CD8-positive, alpha-beta memory T cell (primary cell): ENCODE data around the gene ATP2B3. TPM values are rescaled to one million over a fixed set of nuclear protein-coding genes. Genes with fewer than 3 reads are reported as not detected.

Experiments used
- CTCF ChIA-PET: fragments of 350-600 bp; sonication (Branson Sonifier 250); formaldehyde crosslinking; loops from one replicate; lab custom pipeline; 2021; ENCODE audit warnings: antibody characterized with exemption; lab: Charles Lee
- POLR2A ChIA-PET: fragments of 350-600 bp; sonication (Branson Sonifier 250); formaldehyde crosslinking; loops from one replicate; lab custom pipeline; 2021; ENCODE audit warnings: antibody characterized with exemption; lab: Charles Lee
- DNase-seq, 5 donors: peaks; one replicate each; pipeline versions ENCODE4 v3.0.0 to v3.0.0-alpha.2; 2020 to 2022; ENCODE audit warnings: mixed read lengths in 1 of 5
- H3K27ac ChIP-seq: one replicate; pipeline ENCODE4 v1.7.0; 2013; ENCODE audit warnings: low read depth, mild to moderate bottlenecking, low read length, moderate library complexity
- H3K27me3 ChIP-seq: 2 replicates; pipeline ENCODE4 v1.7.0; 2013; ENCODE audit warnings: low read length, mild to moderate bottlenecking; ENCODE audit not compliant: insufficient read depth, poor library complexity, severe bottlenecking
- H3K36me3 ChIP-seq: 2 replicates; pipeline ENCODE4 v1.7.0; 2013; ENCODE audit warnings: mild to moderate bottlenecking, low read length, moderate library complexity; ENCODE audit not compliant: insufficient read depth
- H3K4me1 ChIP-seq: 2 replicates; pipeline ENCODE4 v1.7.0; 2013; ENCODE audit warnings: mild to moderate bottlenecking, low read length, moderate library complexity; ENCODE audit not compliant: insufficient read depth
- H3K4me3 ChIP-seq: 2 replicates; pipeline ENCODE4 v1.7.0; 2013; ENCODE audit warnings: mild to moderate bottlenecking, low read length
- H3K9me3 ChIP-seq: 2 replicates; pipeline ENCODE4 v1.7.0; 2013; ENCODE audit warnings: mild to moderate bottlenecking, low read length
- H3K27ac Mint-ChIP-seq, 8 donors: one replicate each; pipeline ENCODE4 v1.8.0; 2020 to 2021; ENCODE audit warnings: mixed read lengths in 8 of 8, mild to moderate bottlenecking in 6 of 8, inconsistent platforms in 3 of 8, moderate library complexity in 3 of 8
- H3K27me3 Mint-ChIP-seq, 2 donors: one replicate each; pipeline ENCODE4 v1.8.0; 2020 to 2021; ENCODE audit warnings: mixed read lengths in 2 of 2, mild to moderate bottlenecking in 1 of 2, moderate library complexity in 1 of 2
- H3K36me3 Mint-ChIP-seq, 3 donors: one replicate each; pipeline ENCODE4 v1.8.0; 2020 to 2021; ENCODE audit warnings: mixed read lengths in 3 of 3, inconsistent platforms in 1 of 3, mild to moderate bottlenecking in 1 of 3
- H3K4me1 Mint-ChIP-seq, 3 donors: one replicate each; pipeline ENCODE4 v1.8.0; 2020 to 2021; ENCODE audit warnings: mixed read lengths in 3 of 3, inconsistent platforms in 1 of 3, mild to moderate bottlenecking in 1 of 3
- H3K4me3 Mint-ChIP-seq, 7 donors: one replicate each; pipeline ENCODE4 v1.8.0; 2020 to 2021; ENCODE audit warnings: mixed read lengths in 7 of 7, mild to moderate bottlenecking in 6 of 7, moderate library complexity in 4 of 7, inconsistent platforms in 2 of 7
- H3K9me3 Mint-ChIP-seq, 5 donors: one replicate each; pipeline ENCODE4 v1.8.0; 2020 to 2022; ENCODE audit warnings: mixed read lengths in 5 of 5, mild to moderate bottlenecking in 3 of 5, moderate library complexity in 2 of 5, inconsistent platforms in 1 of 5
- polyA plus RNA-seq: library from polyadenylated mRNA; unstranded; fragments of 300-500 nt; fragmentation: Illumina TruSeq; gene quantifications from one replicate; pipeline ENCODE4 v1.2.3, GENCODE V29; 2021
- total RNA-seq, 2 experiments: library from RNA; stranded (reverse); gene quantifications; one replicate each; pipeline ENCODE4 v1.2.3, GENCODE V29; 2021

The ATP2B3 gene
- total and polyA plus RNA-seq, 3 experiments from 2014 or later: not detected

DNA sequence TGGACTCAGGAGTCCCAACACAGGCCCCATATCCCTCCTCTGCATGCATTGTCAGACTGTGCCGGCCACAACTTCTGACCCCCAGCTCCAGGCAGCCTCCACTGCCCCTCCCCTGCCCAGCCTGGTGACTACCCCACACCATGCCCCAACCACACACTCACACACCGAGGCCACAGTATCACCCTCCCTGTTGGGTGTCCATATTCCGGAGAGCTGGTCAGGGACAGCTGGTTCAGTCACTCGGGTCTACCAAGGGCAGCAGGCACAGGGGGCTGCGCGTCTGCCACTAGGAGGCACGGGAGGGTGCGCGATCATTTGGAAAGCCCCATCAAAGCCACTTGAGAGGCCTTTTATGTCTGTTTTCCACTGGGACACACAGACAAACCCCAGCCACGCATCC lies 55.2 kb downstream of the ATP2B3 start:
- H3K9me3 ChIP-seq: no peaks in the 10 kb centered on the region
- no peak overlapping the region for H3K27ac Mint-ChIP-seq
- DNase-seq: no peak
- no peaks in the 10 kb centered on the region for H3K36me3 ChIP-seq
- no peaks in the 10 kb centered on the region for H3K36me3 Mint-ChIP-seq
- no peak overlapping the region for H3K27ac ChIP-seq
- H3K4me3 Mint-ChIP-seq: no peak overlapping the region
- ChIA-PET CTCF (no interaction called here), POLR2A (no interaction called here)
- H3K4me1 ChIP-seq: no peaks in the 10 kb centered on the region
- H3K4me1 Mint-ChIP-seq: no peaks in the 10 kb centered on the region
- H3K9me3 Mint-ChIP-seq: no peaks in the 10 kb centered on the region
- H3K4me3 ChIP-seq: no peak overlapping the region
- no peaks in the 10 kb centered on the region for H3K27me3 ChIP-seq
- H3K27me3 Mint-ChIP-seq: peaks cover 0 to 3% of the 10 kb centered on the region in 2 donors

DNA sequence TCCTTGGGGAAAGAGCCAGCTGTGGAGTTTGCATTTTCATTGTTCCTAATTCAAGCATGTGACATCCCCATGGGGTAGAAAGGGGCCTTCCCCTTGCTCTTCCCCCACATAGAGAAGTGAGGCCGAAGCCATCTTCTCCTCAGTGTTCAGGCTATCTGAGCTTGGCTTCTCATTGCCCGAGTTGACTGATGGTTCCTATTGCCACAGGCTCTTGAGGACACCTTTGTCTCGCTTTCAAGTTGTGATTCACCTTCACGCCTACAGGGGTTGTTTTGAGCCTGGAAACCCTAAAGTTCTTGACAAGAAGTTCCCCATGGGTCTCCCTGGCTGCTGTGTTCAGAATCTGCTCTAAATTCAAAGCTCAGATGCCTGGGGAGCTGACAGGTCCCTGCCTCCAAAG lies 56.5 kb downstream of the ATP2B3 start:
- ChIA-PET POLR2A (no interaction called here), CTCF (no interaction called here)
- no peaks in the 10 kb centered on the region for H3K4me1 ChIP-seq
- no peak overlapping the region for H3K27ac ChIP-seq
- Mint-ChIP-seq H3K9me3 (no peaks in the 10 kb centered on the region), H3K36me3 (no peaks in the 10 kb centered on the region), H3K4me3 (no peak overlapping the region), H3K27ac (no peak overlapping the region), H3K4me1 (no peaks in the 10 kb centered on the region), H3K27me3 (peaks cover 0 to 3% of the 10 kb centered on the region in 2 donors)
- DNase-seq: no peak
- H3K36me3 ChIP-seq: no peaks in the 10 kb centered on the region
- H3K4me3 ChIP-seq: no peak overlapping the region
- H3K27me3 ChIP-seq: no peaks in the 10 kb centered on the region
- no peaks in the 10 kb centered on the region for H3K9me3 ChIP-seq

DNA sequence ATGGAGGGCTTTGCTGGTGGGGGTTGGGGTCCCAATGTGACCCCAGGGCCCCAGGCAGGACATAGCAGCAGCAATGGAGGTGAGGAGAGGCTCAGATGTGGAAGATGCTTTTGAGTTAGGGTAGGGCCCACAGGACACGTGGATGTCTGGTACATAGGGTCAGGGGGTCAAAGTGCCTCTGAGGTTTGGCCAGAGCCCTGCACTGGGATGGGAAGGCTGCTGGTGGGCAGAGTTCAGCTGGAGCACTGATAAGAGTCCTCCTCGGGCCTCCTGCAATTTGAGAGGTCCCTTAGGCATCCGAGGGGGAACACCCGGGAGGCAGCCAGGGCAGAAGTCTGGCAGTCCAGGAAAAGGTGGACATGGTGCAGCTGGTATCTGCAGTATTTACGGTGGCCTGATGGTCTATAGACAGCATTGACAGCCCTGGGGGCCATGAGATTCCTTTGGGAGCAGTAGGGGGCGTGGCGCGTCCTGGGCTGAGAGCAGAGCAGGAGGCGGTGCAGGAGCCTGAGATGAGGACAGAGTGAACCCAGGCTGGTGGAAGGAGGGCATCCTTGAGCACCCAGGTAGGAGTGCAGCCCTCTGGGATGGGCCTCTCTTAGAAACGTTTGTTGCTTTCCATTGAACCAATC lies 58.9 kb downstream of the ATP2B3 start:
- Histone ChIP-seq H3K4me1 (no peaks in the 10 kb centered on the region), H3K9me3 (no peaks in the 10 kb centered on the region), H3K27ac (no peak overlapping the region), H3K27me3 (no peaks in the 10 kb centered on the region), H3K4me3 (no peak overlapping the region), H3K36me3 (no peaks in the 10 kb centered on the region)
- ChIA-PET POLR2A (no interaction called here), CTCF (no interaction called here)
- no peak for DNase-seq
- Mint-ChIP-seq H3K27ac (peak overlapping the region in 1 of 8 donors; percentile 88), H3K36me3 (no peaks in the 10 kb centered on the region), H3K4me3 (no peak overlapping the region), H3K4me1 (peaks cover 0 to 4% (median 0%) of the 10 kb centered on the region in 3 donors), H3K27me3 (peaks cover 0 to 3% of the 10 kb centered on the region in 2 donors), H3K9me3 (no peaks in the 10 kb centered on the region)

DNA sequence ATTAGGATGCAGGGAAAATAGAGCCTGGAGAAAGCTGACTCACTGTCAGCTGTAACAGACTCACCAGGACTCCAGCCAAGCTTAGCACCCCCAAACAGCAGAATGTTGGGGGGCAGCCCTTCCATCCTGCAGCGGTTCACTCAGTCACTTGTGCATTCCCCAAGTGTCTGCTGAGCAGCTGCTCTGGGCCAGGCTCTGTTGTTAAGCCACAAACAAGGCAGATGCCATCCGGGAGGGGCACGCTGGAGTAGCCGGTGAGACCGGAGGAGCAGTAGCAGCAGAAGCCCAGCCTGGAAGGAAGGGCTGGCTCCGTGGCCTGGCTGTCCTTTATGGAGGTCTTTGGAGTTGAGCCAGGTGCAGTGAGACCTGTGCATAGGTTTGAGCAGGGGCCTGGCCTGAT lies 59.5 kb downstream of the ATP2B3 start:
- Histone ChIP-seq H3K9me3 (no peaks in the 10 kb centered on the region), H3K4me1 (no peaks in the 10 kb centered on the region), H3K36me3 (no peaks in the 10 kb centered on the region), H3K27me3 (no peaks in the 10 kb centered on the region), H3K27ac (no peak overlapping the region), H3K4me3 (no peak overlapping the region)
- no peak for DNase-seq
- H3K27me3 Mint-ChIP-seq: peaks cover 0 to 3% of the 10 kb centered on the region in 2 donors
- CTCF ChIA-PET: interaction anchor here (1.3 kb wide), 1 partner anchor 9 kb away, joined by 4 read pairs; no protein-coding TSS in a partner anchor
- POLR2A ChIA-PET: no interaction called here
- no peak overlapping the region for H3K4me3 Mint-ChIP-seq
- no peaks in the 10 kb centered on the region for H3K9me3 Mint-ChIP-seq
- no peaks in the 10 kb centered on the region for H3K36me3 Mint-ChIP-seq
- H3K27ac Mint-ChIP-seq: no peak overlapping the region
- peaks cover 0 to 4% (median 0%) of the 10 kb centered on the region in 3 donors for H3K4me1 Mint-ChIP-seq

DNA sequence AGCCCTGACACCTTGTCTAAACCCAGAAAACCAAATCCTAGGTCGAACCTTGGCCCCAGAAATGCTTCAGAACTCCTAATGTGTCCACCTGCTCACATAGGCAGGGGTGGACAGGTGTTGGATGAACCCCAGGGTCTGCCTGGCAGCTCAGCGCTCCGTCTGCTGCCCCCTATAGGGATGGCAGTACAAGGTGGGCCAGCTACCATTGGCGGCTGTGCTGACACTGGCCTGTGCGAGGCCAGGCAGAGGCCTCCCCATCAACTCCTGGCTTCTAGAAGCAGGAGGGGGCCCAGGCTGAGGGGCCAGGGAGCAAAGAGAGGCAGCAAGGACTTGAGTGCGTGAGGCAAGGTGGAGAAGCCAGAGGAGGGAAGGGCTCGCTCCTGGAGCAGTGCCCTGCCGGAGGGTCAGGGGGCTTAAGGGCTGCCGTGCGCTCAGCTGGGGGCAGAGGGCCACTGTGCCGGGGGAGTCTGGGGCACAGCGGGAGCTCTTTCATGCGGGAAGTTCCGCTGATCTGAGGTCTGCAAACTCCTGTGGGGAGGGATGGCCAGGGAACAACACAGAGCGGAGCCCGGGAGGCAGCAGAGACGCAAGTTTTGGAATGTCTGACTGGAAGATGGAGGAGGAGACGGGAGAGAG lies 60.9 kb downstream of the ATP2B3 start:
- DNase-seq: no peak
- peaks cover 9 to 18% (median 10%) of the 10 kb centered on the region in 3 donors for H3K4me1 Mint-ChIP-seq
- H3K9me3 Mint-ChIP-seq: no peaks in the 10 kb centered on the region
- no peak overlapping the region for H3K4me3 ChIP-seq
- CTCF ChIA-PET: interaction anchor here (1.3 kb wide), 1 partner anchor 10 kb away, joined by 4 read pairs; no protein-coding TSS in a partner anchor
- no peaks in the 10 kb centered on the region for H3K36me3 ChIP-seq
- no peaks in the 10 kb centered on the region for H3K27me3 ChIP-seq
- H3K36me3 Mint-ChIP-seq: no peaks in the 10 kb centered on the region
- peaks cover 0 to 3% of the 10 kb centered on the region in 2 donors for H3K27me3 Mint-ChIP-seq
- POLR2A ChIA-PET: no interaction called here
- H3K27ac ChIP-seq: no peak overlapping the region
- no peak overlapping the region for H3K4me3 Mint-ChIP-seq
- no peak overlapping the region for H3K27ac Mint-ChIP-seq
- H3K4me1 ChIP-seq: peaks cover 6% of the 10 kb centered on the region
- H3K9me3 ChIP-seq: no peaks in the 10 kb centered on the region

DNA sequence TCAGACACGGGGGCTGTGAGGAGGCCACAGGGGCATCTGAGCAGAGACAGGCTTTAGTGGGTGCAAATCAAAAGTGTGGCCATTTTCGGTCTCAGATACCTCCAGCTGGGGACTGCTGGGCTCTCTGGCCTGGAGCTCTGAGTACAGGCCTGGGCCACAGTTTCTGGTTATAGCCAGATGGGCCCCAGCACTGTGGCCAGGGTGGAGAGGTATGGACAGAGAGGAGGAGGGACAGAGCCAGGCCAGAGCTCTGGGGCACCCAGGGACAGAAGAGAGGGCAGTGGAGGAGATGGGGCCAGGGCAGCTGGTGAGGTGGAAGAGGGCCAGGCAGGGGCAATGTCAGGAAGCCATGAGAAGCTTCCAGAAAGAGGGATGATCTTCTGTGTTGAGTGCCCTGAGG lies 61.4 kb downstream of the ATP2B3 start:
- ChIA-PET CTCF (no interaction called here), POLR2A (no interaction called here)
- Mint-ChIP-seq H3K4me1 (peaks cover 12 to 23% (median 13%) of the 10 kb centered on the region in 3 donors), H3K36me3 (no peaks in the 10 kb centered on the region), H3K9me3 (no peaks in the 10 kb centered on the region), H3K27ac (no peak overlapping the region), H3K27me3 (peaks cover 0 to 3% of the 10 kb centered on the region in 2 donors), H3K4me3 (no peak overlapping the region)
- Histone ChIP-seq H3K9me3 (no peaks in the 10 kb centered on the region), H3K4me3 (no peak overlapping the region), H3K27me3 (no peaks in the 10 kb centered on the region), H3K36me3 (no peaks in the 10 kb centered on the region), H3K27ac (no peak overlapping the region), H3K4me1 (peaks cover 6% of the 10 kb centered on the region)
- no peak for DNase-seq

DNA sequence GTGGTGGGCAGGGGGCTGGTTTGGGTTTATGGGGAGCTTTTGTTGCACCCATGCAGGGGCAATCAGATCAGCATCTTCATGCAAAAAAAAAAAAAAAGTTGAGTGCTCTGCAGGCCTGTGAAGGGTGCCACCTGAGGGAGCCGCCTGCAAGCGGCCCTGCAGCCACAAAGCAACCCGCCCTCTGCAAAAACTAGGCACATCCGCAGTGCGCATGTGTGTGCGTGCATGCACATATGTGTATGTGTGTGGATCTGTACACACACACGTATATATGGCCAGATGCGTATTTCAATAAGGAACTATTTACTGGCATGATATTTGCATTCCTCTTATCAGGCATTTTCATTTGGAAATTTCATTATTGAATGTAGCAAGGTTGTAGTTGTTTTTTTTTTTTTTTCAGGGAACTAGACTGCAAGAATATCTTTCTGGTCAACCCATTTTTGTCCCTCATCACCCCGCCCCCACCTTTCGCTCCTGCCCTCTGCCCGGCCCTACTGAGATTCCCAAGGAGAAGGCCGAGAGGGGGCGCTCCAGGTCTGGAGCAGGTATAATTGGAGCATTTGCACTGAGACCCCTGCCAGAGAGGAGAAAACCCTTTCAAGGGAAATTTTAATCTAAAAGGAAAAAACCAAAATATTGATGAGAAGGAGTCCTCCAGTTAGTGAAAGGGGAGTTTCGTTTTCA lies 63.4 kb downstream of the ATP2B3 start:
- ChIA-PET POLR2A (no interaction called here), CTCF (interaction anchor here (1.3 kb wide), 1 partner anchor 18 kb away, joined by 3 read pairs; no protein-coding TSS in a partner anchor)
- Histone ChIP-seq H3K27ac (no peak overlapping the region), H3K36me3 (no peaks in the 10 kb centered on the region), H3K4me1 (peaks cover 6% of the 10 kb centered on the region), H3K9me3 (no peaks in the 10 kb centered on the region), H3K4me3 (no peak overlapping the region), H3K27me3 (no peaks in the 10 kb centered on the region)
- H3K4me3 Mint-ChIP-seq: no peak overlapping the region
- H3K27ac Mint-ChIP-seq: peak overlapping the region in 1 of 8 donors; percentile 18
- DNase-seq: no peak
- peaks cover 12 to 25% (median 13%) of the 10 kb centered on the region in 3 donors for H3K4me1 Mint-ChIP-seq
- H3K27me3 Mint-ChIP-seq: peaks cover 0 to 1% of the 10 kb centered on the region in 2 donors
- no peaks in the 10 kb centered on the region for H3K9me3 Mint-ChIP-seq
- peaks cover 0 to 1% (median 0%) of the 10 kb centered on the region in 3 donors for H3K36me3 Mint-ChIP-seq

DNA sequence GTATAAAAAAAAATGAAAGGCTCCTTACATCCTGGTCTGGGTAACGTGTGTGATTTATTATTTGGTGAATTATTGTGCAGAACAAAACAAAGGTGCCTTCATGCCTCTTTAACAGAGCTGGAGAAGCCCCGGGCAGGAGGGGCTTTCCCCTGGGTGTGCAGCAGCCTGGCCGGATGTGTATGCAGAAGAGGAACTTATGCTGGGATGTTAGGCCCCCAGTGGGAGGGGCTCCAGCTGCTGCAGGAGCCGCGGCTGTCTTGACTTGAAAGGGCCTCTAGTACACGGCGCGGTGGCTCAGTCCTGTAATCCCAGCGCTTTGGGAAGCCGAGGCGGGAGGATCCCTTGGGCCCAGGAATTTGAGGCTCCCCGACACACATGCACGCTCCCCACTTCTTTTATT lies 65.5 kb downstream of the ATP2B3 start:
- H3K27ac ChIP-seq: no peak overlapping the region
- no peak overlapping the region for H3K4me3 ChIP-seq
- CTCF ChIA-PET: interaction anchor here (1.5 kb wide), 2 partner anchors 26 to 53 kb away, joined by 4 read pairs; no protein-coding TSS in a partner anchor
- Mint-ChIP-seq H3K4me1 (peaks cover 13 to 25% (median 13%) of the 10 kb centered on the region in 3 donors), H3K27me3 (peaks cover 0 to 3% of the 10 kb centered on the region in 2 donors), H3K4me3 (peak overlapping the region in 6 of 7 donors; percentile 29 to 73 (median 62)), H3K36me3 (peaks cover 0 to 14% (median 2%) of the 10 kb centered on the region in 3 donors), H3K9me3 (no peaks in the 10 kb centered on the region), H3K27ac (peak overlapping the region in 7 of 8 donors; percentile 5 to 95 (median 47))
- POLR2A ChIA-PET: no interaction called here
- DNase-seq: peak; percentile 41 to 73 (median 57)
- H3K36me3 ChIP-seq: no peaks in the 10 kb centered on the region
- no peaks in the 10 kb centered on the region for H3K27me3 ChIP-seq
- no peaks in the 10 kb centered on the region for H3K9me3 ChIP-seq
- peaks cover 6% of the 10 kb centered on the region for H3K4me1 ChIP-seq
